HG03558 (cell line): ENCODE measurements around the gene MAFG.
"Not testable (repeated sequence)": the region's sequence is repeated elsewhere in the genome, so short reads cannot be mapped to it uniquely, and the experiment has no call there.

ENCODE experiments used
- ATAC-seq: cut with Tn5 transposase; IDR thresholded peaks from one replicate; pipeline ENCODE4 v1.9.1; 2021; ENCODE audit warnings: moderate number of reproducible peaks; ENCODE audit not compliant: unreplicated experiment; ENCODE audit errors: extremely low read depth

The MAFG gene

GRCh38 chr17:81958633-81959342 is 31.3 kb upstream of the MAFG start:
- no peak for ATAC-seq

- ATAC-seq = no peak
Measured at GRCh38 chr17:81957691-81958432, 30.3 kb upstream of the MAFG start.

DNA sequence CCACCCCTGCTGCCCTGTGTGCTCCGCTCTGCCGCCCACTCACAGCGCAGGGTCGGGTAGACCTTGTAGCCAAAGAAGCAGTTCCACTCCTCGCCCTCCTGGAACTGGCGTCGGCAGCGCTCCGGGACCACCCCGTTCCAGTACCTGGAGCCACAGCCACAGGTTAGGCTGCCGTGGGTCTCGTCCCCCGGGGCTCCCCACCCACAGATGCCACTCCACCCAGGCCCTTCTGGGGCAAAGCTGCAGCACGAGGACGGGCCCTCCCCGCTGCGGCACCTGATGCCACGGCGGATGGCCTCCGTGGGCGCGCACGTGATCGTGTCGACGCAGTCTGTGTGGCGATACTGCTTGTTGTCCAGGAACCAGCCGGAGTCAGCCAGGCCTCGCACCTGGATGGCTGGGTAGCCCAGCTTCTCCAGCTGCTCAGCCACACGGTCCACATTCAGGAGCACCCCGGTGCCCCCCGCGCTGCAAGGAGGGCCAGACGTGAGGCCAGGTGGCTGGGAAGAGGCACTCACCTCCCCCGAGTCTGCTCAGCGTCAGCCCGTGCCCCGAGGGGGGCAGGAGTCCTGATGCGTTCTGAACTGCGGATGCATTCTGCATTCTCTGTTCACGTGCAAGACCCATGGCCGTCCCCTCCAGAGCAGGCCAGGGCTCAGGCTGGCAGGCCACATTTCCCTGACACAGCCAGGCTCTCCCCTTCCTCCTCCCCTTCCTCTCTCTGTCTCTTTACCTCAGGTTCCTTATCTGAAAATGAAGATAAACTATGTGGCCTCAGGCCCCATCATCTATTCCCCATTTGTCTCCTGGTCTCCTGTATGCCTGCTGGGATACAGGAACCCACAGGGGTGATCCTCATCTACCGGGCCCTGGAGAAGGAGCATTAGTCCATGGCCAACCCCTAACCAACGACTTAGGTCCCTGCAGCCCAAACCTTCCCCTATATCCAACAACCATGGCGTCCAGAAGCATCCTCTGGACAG is 29.4 kb upstream of the MAFG start:
- no peak for ATAC-seq

DNA sequence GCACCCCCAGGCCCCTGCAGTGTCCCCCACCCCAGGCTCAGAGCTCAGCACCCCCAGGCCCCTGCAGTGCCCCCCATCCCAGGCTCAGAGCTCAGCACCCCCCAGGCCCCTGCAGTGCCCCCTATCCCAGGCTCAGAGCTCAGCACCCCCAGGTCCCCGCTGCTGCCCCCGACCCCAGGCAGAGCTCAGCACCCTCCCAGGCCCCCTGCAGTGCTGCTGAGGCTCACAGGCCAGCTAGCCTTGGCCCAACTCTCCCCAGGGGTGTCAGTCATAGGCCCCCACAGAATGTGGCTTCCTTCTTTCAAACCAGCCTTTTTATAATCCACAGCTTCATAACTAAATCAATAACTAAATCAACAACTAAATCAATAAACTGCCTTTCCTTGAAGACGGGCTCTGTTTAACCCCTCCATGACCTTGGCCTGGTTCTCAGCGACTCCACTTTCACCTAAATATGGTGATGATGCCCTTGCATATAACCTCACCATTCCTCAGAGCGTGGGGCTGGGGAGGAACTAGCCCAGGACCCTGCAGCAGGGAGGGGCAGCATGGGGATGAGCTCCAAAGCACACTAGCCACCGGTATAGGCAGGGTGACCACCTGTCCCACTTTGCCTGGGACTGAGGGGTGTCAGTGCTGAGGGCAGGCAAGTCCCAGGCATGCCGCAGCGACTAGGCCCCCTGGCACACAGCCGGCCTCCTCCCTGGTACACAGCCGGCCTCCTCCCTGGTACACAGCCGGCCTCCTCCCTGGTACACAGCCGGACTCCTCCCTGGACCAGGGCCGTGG is 28.4 kb upstream of the MAFG start:
- no peak for ATAC-seq

- ATAC-seq = no peak
Measured at GRCh38 chr17:81955058-81955681, 27.6 kb upstream of the MAFG start.

GRCh38 chr17:81954131-81955057 is 26.9 kb upstream of the MAFG start:
- ATAC-seq = no peak

DNA sequence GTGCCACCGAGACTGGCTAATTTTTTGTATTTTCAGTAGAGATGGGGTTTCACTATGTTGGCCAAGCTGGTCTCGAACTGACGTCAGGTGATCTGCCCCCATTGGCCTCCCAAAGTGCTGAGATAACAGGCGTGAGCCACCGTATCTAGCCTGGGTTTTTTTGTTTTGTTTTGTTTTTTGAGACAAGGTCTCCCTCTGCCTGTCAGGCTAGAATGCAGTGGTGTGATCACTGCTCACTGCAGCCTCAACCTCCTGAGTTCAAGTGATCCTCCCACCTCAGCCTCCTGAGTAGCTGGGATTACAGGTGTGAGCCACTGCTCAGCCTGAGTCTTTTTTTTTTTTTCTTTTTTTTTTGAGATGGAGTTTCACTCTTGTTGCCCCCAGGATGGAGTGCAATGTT is 25.9 kb upstream of the MAFG start:
- not testable (repeated sequence) for ATAC-seq

DNA sequence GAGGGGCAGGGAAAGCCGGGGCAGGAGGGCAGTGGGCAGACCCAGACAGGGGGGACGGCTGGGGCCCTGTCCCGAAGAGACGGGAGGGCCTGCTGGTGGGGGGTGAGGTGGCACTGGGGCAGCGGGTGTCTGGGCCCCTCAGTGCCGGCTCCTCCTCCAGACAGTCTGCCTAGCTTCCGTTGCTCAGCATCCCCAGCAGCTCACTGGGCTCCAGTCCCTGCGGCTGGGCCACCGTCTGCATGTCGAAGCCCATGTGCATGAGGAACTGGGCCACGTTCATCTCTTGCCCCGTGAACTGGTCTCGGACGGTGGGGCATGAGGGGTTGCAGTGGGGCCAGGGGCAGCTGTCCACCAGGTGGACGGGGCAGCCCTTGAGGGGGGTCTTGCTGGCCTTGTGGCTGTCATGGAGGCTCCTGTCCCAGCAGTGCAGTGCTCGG is 25.3 kb upstream of the MAFG start:
- ATAC-seq = no peak

- ATAC-seq = no peak
Measured at GRCh38 chr17:81951785-81952684, 24.5 kb upstream of the MAFG start.

DNA sequence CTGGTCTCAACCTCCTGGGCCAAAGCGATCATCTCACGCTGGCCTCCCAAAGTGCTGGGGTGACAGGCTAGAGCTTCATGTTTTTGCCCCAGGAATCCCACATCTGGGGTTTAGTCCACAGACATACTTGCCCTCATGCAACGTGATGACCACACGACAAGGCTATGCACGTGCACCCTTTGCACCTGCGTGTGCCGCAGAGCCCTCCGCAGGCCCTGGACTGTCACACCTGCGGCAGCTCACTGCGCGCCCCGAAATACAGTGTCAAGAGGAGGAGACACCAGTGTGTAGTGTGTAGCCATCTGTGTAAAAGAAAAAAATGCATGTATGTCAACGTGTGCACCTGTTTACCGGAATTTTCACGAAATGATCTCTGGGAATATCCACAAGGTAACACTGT is 23.0 kb upstream of the MAFG start:
- ATAC-seq = no peak

- ATAC-seq = no peak
Measured at GRCh38 chr17:81948635-81949378, 21.3 kb upstream of the MAFG start.

DNA sequence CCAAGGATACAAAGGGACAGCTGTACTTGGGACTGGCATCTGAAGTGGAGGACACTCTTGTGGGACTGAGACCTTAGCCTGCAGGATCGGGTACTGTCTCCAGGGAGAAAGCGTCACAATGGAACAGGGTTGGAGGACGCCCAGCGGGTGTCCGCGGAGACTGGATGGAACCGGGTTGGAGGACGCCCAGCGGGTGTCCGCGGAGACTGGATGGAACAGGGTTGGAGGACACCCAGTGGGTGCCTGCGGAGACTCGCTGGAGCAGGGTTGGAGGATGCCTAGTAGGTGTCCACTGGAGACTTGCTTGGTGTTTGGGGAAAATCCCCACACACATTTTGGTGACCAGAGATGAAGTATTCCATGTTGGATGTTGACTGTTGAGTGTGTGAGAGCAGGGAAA is 19.7 kb upstream of the MAFG start, which contains the start of gene MYADML2:
TSS of gene MYADML2 (minus strand) at position 45 of the 400 bp plus-strand sequence. CDS start 5,492 bp downstream, outside the sequence.
- no peak for ATAC-seq

DNA sequence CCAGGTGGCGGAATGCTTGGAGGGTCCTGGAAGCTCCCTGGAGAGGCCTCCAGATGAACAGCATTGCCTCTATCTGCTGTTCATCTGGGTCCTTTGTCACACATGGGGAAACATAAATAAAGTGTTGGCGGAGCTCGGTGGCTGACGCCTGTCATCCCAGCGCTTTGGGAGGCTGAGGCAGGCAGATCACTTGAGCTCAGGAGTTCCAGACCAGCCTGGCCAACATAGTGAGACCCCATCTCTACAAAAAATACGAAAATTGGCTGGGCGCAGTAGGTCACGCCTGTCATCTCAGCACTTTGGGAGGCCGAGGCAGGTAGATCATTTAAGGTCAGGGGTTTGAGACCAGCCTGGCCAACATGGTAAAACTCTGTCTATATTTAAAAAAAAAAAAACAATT is 17.3 kb upstream of the MAFG start:
- no peak for ATAC-seq

DNA sequence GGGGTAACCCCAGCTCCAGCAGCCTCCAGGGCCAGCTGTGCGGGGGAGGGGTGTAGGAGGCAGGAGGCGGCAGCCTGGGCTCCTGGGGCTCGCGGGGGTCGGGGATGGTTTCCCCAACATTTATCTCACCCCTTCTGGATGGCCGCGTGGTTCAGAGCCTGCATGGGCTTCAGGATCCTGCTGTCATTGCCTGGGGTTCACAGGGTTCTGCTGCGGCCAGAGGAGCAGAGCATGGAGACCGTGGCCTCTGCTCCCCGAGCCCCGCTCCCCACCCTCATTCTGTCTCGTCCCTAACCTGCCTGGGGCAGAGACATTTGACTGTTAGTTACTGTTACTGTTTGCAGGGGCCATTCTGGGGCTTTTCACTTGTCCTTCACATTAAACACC is 14.6 kb upstream of the MAFG start:
- no peak for ATAC-seq

- ATAC-seq = no peak
Measured at GRCh38 chr17:81941484-81942166, 14.1 kb upstream of the MAFG start.
